ENCODE results near the gene TRIM14.
"Not testable (repeated sequence)": the region's sequence is repeated elsewhere in the genome, so short reads cannot be mapped to it uniquely, and the experiment has no call there.

TRIM14 gene

DNA sequence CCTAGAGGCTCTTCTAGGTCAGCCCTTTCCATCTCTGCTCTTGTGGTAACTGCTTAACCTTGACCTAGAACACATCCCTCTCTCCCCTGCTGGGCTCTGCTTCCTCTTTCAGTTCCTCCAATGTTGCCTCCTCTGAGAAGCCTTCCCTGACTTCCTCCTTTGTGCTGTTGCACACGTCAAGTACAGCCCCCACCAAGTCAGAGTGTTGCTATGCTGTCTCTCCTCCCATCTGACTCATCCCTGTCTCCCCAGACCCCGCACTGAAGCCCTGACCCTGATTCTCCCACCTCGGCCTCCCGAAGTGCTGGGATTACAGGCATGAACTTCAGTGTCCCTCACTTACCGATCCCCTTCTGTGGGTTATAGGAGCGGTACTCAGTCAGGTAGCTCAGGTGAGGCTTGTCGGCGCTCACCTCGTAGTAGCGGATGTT, 10.4 kb upstream of the TRIM14 start:
- DNase-seq (ENCODE audit: low read depth) = no peak
- no peak overlapping the region for H3K4me3 ChIP-seq (ENCODE audit: control insufficient read depth, low read depth, low read length)
- TF ChIP-seq, protein P1, sequence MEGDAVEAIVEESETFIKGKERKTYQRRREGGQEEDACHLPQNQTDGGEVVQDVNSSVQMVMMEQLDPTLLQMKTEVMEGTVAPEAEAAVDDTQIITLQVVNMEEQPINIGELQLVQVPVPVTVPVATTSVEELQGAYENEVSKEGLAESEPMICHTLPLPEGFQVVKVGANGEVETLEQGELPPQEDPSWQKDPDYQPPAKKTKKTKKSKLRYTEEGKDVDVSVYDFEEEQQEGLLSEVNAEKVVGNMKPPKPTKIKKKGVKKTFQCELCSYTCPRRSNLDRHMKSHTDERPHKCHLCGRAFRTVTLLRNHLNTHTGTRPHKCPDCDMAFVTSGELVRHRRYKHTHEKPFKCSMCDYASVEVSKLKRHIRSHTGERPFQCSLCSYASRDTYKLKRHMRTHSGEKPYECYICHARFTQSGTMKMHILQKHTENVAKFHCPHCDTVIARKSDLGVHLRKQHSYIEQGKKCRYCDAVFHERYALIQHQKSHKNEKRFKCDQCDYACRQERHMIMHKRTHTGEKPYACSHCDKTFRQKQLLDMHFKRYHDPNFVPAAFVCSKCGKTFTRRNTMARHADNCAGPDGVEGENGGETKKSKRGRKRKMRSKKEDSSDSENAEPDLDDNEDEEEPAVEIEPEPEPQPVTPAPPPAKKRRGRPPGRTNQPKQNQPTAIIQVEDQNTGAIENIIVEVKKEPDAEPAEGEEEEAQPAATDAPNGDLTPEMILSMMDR (IDR thresholded peaks at IDR 0.05; ENCODE audit: control insufficient read depth, insufficient read depth, low read depth, low read length, missing control alignments) = no peak

DNA sequence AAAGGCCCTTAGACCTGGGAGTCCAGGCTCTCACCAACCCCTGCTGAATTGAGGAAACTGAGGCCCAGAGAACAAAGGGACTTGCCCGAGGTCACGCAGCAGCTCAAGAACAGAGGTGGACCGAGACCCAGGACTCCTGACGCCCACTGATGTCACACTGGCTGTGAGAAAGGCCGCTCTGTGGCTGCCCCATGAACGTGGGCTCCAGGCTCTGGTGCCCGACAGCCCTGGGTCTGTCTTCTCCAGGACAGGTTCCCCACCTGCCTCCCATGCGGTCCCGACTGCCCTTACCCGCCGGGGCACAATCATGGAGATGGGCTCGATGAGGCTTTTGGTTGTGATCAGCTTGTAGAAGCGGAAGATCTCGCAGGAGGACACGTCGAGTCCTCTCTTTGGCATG, 9.3 kb upstream of the TRIM14 start:
- no peak overlapping the region for H3K4me3 ChIP-seq (ENCODE audit: control insufficient read depth, low read depth, low read length)
- no peak for DNase-seq (ENCODE audit: low read depth)
- TF ChIP-seq, protein P1 (IDR thresholded peaks at IDR 0.05; ENCODE audit: control insufficient read depth, insufficient read depth, low read depth, low read length, missing control alignments) = no peak

DNA sequence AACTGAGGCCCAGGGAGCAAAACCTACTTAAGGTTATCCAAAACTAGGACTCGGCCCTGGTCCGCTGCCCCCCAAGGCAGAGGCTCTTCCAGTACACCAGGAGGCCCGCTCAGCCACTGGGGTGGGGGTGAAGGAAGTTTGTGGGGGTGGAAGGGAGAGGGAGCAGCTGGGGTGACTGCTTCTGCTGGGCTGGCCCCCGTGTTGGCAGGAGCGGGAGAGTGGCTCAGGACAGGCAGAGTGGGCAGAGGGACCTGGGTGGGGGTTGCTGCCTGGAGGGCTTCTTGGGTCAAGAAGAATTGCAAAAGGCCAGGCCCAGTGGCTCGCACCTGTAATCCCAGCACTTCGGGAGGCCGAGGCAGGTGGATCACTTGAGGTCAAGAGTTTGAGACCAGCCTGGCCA, 8.2 kb upstream of the TRIM14 start:
- TF ChIP-seq, protein P1 (IDR thresholded peaks at IDR 0.05; ENCODE audit: control insufficient read depth, insufficient read depth, low read depth, low read length, missing control alignments) = no peak
- no peak for DNase-seq (ENCODE audit: low read depth)
- no peak overlapping the region for H3K4me3 ChIP-seq (ENCODE audit: control insufficient read depth, low read depth, low read length)

DNA sequence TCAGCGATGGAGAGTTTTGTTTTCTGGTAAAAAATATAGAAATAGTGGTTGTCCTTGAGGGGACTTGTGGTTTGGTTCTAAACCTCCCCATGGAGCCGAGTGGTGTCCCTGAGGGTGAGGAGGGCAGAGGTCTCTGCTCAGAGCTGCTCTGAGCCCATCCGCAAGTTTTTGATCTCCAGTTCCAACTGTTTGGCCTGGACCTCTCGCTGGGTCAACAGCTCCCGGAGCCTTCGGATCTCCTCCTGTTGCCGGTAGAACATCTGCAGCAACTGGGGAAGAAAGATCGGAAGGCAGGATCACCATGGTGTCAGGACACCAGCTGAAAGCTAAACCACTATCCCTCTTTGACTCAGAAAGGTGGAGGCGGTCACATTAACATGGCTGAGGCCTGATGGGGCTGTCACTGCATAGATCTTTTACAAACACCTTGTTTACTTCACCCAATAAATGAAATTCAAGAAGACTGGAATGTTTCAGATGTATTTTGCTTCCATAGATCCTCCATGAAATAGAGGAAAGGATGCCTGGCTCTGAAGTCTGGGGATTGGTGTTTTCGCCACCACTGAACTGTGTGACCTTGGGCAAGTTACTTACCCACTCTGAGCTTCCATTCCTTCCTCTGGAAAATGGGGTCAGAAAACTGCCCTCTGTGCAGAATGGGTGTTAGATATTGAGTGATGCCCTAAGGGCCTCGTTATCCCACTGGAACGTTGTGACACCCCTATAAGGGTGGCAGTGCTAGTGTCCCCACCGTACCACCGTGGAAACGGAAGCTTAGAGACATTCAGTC, 5.8 kb upstream of the TRIM14 start:
- TF ChIP-seq, protein P1 (IDR thresholded peaks at IDR 0.05; ENCODE audit: control insufficient read depth, insufficient read depth, low read depth, low read length, missing control alignments) = no peak
- no peak for DNase-seq (ENCODE audit: low read depth)
- H3K4me3 ChIP-seq (ENCODE audit: control insufficient read depth, low read depth, low read length) = no peak overlapping the region

DNA sequence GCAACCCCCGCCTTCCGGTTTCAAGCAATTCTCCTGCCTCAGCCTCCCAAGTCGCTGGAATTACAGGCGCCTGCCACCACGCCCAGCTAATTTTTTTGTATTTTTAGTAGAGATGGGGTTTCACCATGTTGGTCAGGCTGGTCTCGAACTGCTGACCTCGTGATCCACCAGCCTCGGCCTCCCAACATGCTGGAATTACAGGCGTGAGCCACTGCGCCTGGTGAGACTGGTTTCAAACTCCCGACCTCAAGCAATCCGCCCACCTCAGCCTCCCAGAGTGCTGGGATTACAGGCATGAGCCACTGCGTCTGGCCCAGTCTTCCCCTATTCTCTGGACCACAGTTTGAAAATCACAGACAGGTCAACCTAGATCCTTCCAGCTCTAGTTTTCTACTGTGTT, 5.1 kb upstream of the TRIM14 start:
- not testable (repeated sequence) for DNase-seq (ENCODE audit: low read depth); H3K4me3 ChIP-seq (ENCODE audit: control insufficient read depth, low read depth, low read length)

DNA sequence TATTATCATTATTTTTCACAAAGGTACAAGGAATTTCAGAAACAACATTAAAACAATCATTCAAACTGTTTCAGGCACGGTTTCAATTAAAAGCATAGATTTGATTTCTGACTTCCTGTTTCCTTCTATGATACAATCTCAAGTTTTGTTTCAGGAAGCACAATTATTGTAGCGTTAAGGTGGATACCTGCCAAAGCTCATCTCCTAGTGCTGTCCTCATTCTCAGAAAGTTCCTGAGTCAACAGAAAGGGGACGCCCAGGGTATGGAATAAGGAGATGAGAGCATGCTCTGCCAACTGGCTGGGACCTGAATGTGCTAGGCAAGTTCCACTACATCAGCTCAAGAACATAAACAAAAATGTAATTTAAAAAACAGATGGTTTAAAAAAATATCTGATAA, 2.0 kb upstream of the TRIM14 start:
- TF ChIP-seq, protein P1 (IDR thresholded peaks at IDR 0.05; ENCODE audit: control insufficient read depth, insufficient read depth, low read depth, low read length, missing control alignments) = no peak
- DNase-seq (ENCODE audit: low read depth) = no peak
- no peak overlapping the region for H3K4me3 ChIP-seq (ENCODE audit: control insufficient read depth, low read depth, low read length)

DNA sequence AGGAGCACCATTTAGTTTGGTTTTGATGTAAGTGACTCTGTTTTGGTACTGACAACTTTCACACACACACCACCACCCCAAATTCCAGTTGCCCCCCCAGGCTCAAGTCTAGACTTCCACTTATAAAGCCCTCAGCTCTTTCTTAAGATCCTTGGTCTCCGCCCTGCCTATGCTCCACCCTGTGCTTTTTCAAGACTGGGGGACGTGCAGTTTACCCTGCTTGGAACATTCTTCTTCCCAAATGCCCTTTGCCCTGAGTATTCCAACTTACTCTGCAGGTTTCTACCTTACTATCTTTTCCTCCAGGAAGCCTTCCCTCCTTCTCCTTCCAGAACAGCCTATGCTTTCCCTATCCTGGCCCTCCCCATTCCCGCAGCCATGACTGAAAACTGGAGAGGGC, 1.5 kb upstream of the TRIM14 start:
- no peak overlapping the region for H3K4me3 ChIP-seq (ENCODE audit: control insufficient read depth, low read depth, low read length)
- DNase-seq (ENCODE audit: low read depth) = no peak
- TF ChIP-seq, protein P1 (IDR thresholded peaks at IDR 0.05; ENCODE audit: control insufficient read depth, insufficient read depth, low read depth, low read length, missing control alignments) = no peak

All from AG09309 (cell line).